Activated naive CD4-positive, alpha-beta T cell treated with anti-CD3 and anti-CD28 coated beads, Interleukin-2, amount 50 U/mL, for 72 hours (primary cell): Measurements from ENCODE around the gene THRA. TPM values are rescaled to one million over a fixed set of nuclear protein-coding genes. Genes with fewer than 3 reads are reported as not detected.
A peak's percentile ranks its signal among the peaks of the same experiment; 100 is the strongest.

Experiments used
- ATAC-seq, 2 donors: fragments of 150-1000 bp; cut with Tn5 transposase; 2 replicates each; pipeline ENCODE4 v1.10.0; 2021; ENCODE audit warnings: mild to moderate bottlenecking in 2 of 2, moderate library complexity in 2 of 2
- DNase-seq, 2 donors: peaks; one replicate each; pipeline ENCODE4 v3.0.0; 2021 to 2022; ENCODE audit warnings: low spot score in 2 of 2
- H3K27ac Mint-ChIP-seq, 2 donors: one replicate each; pipeline ENCODE4 v1.8.0; 2022; ENCODE audit warnings: mild to moderate bottlenecking in 2 of 2, mixed read lengths in 2 of 2
- H3K36me3 Mint-ChIP-seq, 2 donors: one replicate each; pipeline ENCODE4 v1.8.0; 2022; ENCODE audit warnings: mixed read lengths in 2 of 2
- H3K9me3 Mint-ChIP-seq, 2 donors: one replicate each; pipeline ENCODE4 v1.8.0; 2022; ENCODE audit warnings: mixed read lengths in 2 of 2
- total RNA-seq, 2 donors: library from RNA; stranded (reverse); gene quantifications; one replicate each; pipeline ENCODE4 v1.2.3, GENCODE V29; 2022

Gene THRA, protein sequence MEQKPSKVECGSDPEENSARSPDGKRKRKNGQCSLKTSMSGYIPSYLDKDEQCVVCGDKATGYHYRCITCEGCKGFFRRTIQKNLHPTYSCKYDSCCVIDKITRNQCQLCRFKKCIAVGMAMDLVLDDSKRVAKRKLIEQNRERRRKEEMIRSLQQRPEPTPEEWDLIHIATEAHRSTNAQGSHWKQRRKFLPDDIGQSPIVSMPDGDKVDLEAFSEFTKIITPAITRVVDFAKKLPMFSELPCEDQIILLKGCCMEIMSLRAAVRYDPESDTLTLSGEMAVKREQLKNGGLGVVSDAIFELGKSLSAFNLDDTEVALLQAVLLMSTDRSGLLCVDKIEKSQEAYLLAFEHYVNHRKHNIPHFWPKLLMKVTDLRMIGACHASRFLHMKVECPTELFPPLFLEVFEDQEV
- total RNA-seq: 10 to 100 TPM; 14.5 to 19.3 TPM

DNA sequence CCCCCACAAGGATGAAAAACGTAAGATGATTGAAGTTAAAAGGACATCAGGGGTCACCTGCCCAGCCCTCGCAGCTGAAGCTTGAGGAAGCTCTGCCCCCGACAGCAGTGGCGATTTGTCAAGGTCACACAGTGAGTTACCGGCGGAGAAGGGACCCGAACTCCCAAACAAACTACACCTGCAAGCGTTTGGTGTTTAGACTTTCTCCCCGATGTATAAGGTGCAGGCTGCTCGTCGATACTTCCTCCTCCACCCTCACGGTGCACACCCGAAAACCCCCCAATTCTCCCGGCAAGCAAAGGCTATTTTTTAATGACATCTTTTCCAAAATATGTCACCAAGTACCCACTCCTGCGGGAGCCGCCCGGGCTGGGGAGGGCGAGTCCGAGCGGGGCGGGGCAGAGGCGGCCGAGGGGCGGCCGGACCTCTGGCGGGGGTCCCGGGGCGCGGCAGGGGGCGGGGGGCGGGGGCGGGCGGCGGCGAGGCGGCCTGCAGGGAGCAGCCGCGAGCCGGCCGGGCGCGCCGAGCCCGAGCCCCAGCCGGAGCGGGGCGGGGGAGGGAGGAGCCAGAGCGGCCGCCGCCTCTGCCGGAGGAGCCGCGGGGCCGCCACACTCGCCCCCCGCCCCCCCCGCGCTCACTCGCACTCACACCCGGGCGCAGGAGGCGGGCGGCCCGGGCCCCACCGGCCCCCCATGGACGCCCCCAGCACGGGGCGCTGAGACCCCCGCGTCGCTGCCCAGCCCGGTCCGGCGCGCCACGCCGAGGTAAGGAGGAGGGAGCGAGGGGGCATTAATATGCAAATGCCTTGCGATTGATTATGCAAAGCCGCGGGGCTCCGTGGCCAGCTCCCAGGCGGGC, at the start of gene THRA:
THRA (plus strand) TSS at position 637 of the 858 bp plus-strand sequence. CDS start 11,524 bp downstream, outside the sequence.
- peaks cover 0 to 4% of the 10 kb centered on the region in 2 donors for H3K9me3 Mint-ChIP-seq
- no peaks in the 10 kb centered on the region for H3K36me3 Mint-ChIP-seq
- DNase-seq (peak in 1 of 2 donors; percentile 68), ATAC-seq (peak; percentile 86 to 87)
- H3K27ac Mint-ChIP-seq: peak within 1 kb of the TSS; percentile 44 to 66

- Mint-ChIP-seq H3K9me3 (no peaks in the 10 kb centered on the region), H3K27ac (no peak overlapping the region), H3K36me3 (no peaks in the 10 kb centered on the region)
- DNase-seq (no peak), ATAC-seq (no peak)
Measured at GRCh38 chr17:40014375-40014980, 48.3 kb upstream of the THRA start.

- Mint-ChIP-seq H3K36me3 (no peaks in the 10 kb centered on the region), H3K27ac (no peak within 1 kb of the TSS), H3K9me3 (no peaks in the 10 kb centered on the region)
- ATAC-seq: no peak
- no peak for DNase-seq
Measured at GRCh38 chr17:40015005-40015997, 47.5 kb upstream of the THRA start, which contains the start of gene CSF3. Gene CSF3, plus strand, starts transcription at chr17:40015440. Its CDS starts 35 bp downstream, at chr17:40015475.

- no peaks in the 10 kb centered on the region for H3K36me3 Mint-ChIP-seq
- H3K27ac Mint-ChIP-seq: no peak overlapping the region
- DNase-seq (no peak), ATAC-seq (no peak)
- no peaks in the 10 kb centered on the region for H3K9me3 Mint-ChIP-seq
Measured at GRCh38 chr17:40015998-40016985, 46.5 kb upstream of the THRA start.

GRCh38 chr17:40017422-40018080, 45.2 kb upstream of the THRA start:
- DNase-seq (no peak), ATAC-seq (no peak)
- Mint-ChIP-seq H3K27ac (no peak overlapping the region), H3K9me3 (no peaks in the 10 kb centered on the region), H3K36me3 (no peaks in the 10 kb centered on the region)

DNA sequence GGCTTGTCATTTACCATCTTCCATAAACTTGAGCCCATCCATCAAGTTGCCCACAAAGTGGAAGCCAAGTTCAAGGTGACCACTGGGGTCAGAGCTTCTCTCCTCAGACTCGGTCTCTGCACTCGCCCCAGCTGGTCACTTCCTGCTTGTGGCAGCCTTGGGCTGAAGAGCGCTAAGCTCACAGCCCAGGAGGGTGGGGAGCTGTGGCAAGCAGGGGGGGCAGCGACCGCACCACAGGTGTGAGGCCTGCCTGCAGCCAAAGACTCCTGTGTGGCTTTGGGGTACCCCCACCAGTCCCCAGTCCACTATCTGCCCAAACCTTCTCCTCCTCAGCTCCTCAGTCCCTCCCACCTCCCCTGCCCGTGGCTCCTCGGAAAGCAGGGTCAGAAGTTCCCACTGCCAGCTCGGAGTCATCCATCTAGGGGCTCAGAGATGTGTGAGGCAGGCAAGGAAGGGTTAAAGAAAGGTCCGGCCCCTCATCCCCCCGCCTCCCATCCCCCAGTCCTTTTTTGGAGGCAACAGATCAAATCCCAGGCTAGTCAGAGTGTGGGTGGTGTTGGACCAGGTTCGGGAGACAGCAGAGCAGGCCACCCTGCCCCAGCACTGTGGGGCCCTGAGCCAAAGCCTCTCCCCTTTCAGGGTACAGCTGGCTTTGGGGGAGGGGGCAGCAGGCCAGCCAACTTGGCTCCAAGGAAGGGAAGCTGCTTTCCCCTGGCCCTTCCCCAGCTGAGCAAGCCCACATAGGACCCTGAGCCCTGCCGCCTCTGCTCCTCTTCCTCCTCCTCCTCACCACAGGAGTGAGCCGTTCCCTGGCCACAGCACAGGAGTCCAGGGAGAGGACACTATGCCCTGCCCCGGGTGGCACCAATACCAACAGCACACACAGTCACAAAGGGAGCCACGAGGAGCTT, 44.3 kb upstream of the THRA start:
- H3K27ac Mint-ChIP-seq: peak overlapping the region in 1 of 2 donors; percentile 87
- DNase-seq: no peak
- H3K36me3 Mint-ChIP-seq: no peaks in the 10 kb centered on the region
- no peaks in the 10 kb centered on the region for H3K9me3 Mint-ChIP-seq
- no peak for ATAC-seq

DNA sequence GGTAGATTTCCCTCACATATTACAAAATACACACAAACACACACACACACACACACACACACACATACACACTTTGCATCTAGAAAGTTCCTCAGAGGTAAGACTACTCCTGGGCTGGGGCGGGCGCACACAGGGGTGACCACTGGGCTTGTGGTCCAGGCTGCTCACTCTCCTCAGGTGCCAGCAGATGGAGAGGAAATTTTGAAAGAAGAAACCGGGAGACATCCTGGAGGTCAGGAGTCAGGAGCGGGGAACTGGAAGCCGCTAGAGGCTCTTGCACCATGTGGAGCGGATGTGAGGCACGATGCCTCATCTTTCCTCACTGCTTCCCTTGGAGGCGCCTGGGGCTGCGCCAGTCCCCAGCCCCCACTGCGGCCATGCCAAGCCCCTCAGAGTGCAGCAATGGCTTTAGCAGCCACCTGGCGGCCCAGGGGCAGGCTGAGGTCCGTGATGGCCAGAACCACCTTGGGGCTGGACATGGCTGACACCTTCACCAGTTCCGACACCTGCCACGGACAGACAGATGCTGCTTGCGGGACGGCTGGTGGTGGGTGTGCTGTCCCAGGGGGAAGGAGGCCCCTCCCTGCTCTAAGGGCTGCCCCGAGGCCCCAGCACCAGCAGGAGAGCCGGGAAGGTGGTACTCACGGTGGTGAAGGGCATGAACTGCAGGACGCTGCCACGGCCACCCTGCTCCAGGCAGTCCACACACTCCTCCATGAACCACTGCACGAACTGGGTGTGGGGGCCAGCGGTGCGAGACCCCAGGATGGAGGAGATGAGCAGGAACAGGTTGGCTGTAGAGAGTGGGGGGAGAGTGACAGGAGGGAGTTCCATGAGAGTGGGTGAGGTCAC, 43.4 kb upstream of the THRA start:
- Mint-ChIP-seq H3K27ac (peak overlapping the region; percentile 49 to 87), H3K9me3 (no peaks in the 10 kb centered on the region), H3K36me3 (no peaks in the 10 kb centered on the region)
- DNase-seq (no peak), ATAC-seq (no peak)

DNA sequence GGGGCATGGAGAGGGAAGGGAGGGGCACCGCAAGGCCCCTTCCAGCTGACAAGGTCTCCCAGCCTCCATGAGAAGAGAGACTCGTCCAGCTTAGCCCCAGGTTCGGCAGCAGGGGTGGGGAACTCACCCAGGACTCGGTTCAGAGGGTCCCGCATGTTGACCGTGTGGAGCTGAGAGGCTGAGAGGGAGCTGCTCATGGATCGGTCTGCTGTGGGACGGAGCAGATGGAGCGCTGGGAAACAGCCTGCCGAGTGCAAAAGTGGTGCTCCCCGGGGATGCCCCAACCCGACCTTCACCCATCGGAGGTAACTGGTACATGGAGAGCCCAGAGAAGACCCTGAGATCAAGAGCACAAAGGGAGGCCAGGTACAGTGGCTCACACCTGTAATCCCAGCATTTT, 42.6 kb upstream of the THRA start:
- Mint-ChIP-seq H3K9me3 (no peaks in the 10 kb centered on the region), H3K36me3 (peaks cover 0 to 2% of the 10 kb centered on the region in 2 donors), H3K27ac (peak overlapping the region; percentile 9 to 49)
- ATAC-seq (no peak), DNase-seq (no peak)

- H3K27ac Mint-ChIP-seq: peak overlapping the region; percentile 26 to 86
- DNase-seq (no peak), ATAC-seq (peak in 1 of 2 donors; percentile 28)
- H3K36me3 Mint-ChIP-seq: peaks cover 13 to 15% of the 10 kb centered on the region in 2 donors
- H3K9me3 Mint-ChIP-seq: no peaks in the 10 kb centered on the region
Measured at GRCh38 chr17:40021451-40021971, 41.3 kb upstream of the THRA start.

- Mint-ChIP-seq H3K9me3 (no peaks in the 10 kb centered on the region), H3K36me3 (peaks cover 14 to 17% of the 10 kb centered on the region in 2 donors), H3K27ac (no peak overlapping the region)
- ATAC-seq: no peak
- DNase-seq: no peak
Measured at GRCh38 chr17:40022497-40022896, 40.3 kb upstream of the THRA start.

- H3K9me3 Mint-ChIP-seq: no peaks in the 10 kb centered on the region
Measured at GRCh38 chr17:40022961-40023541, 39.7 kb upstream of the THRA start.

DNA sequence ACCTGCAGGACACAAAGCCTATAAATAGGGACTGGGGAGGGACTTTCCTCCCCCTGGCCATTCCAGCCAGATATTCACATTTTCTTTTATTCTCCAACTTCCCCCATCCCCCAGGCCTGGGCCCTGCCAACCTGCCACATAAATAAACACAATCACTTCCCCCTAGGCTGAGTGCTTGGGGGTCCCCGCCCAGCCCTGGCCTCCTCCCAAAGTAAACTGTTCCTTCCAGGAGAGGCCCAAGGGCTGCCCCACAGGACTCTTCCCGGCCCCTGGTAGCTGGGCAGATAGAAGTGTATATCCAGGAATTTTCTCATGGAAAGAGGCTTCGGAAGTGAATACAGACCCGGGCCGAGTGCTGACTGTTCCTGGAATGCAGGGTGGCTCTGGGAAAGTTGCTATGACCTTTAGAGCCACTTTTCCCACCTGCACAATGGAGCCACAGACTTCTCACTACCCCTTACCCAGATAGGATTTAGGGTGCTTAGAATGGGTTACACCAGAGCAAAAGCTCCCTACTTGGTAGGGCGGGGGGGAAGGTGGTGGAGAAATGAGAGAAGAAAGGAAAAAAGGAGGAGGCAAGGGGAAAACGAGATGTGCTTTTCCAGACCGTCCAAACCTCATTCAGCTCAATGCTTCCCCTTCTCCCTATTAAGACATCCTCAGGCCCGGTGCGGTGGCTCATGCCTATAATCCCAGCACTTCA, 39.0 kb upstream of the THRA start:
- no peak for DNase-seq
- Mint-ChIP-seq H3K36me3 (peaks cover 16 to 17% of the 10 kb centered on the region in 2 donors), H3K9me3 (no peaks in the 10 kb centered on the region), H3K27ac (no peak overlapping the region)
- no peak for ATAC-seq

More at GRCh38 chr17:40022961-40023541, 39.7 kb upstream of the THRA start:
- Mint-ChIP-seq H3K27ac (no peak overlapping the region), H3K36me3 (peaks cover 14 to 17% of the 10 kb centered on the region in 2 donors)
- ATAC-seq (no peak), DNase-seq (no peak)
